Gastrocnemius medialis (tissue), 4 donors: ENCODE measurements around the gene CNKSR1. TPM values are rescaled to one million over a fixed set of nuclear protein-coding genes. Genes with fewer than 3 reads are reported as not detected.

ENCODE experiments used
- ATAC-seq, 2 donors: fragments of 150-250 bp; one replicate each; pipeline ENCODE4 v1.9.1; 2016
- DNase-seq, 2 donors: peaks; one replicate each; pipeline ENCODE4 v3.0.0-alpha.2; 2019
- H3K27ac ChIP-seq, 4 donors: fragments of 200-600 bp; sonication (generic); 1 replicate in 1 of 4; 2 replicates in 3 of 4; pipeline ENCODE4 v1.5.1; 2016 to 2018; ENCODE audit warnings: mild to moderate bottlenecking in 2 of 4, moderate library complexity in 1 of 4
- H3K27me3 ChIP-seq, 3 donors: fragments of 200-600 bp; sonication (generic) in 2 of 3; 1 replicate in 1 of 3; 2 replicates in 2 of 3; pipeline versions ENCODE4 v1.5.1 to v1.6.0; 2016 to 2019; ENCODE audit warnings: mild to moderate bottlenecking in 1 of 3, moderate library complexity in 1 of 3
- H3K36me3 ChIP-seq, 2 donors: fragments of 200-600 bp; sonication (generic) in 1 of 2; one replicate each; pipeline ENCODE4 v1.5.1; 2017 to 2018
- H3K4me1 ChIP-seq, 2 donors: fragments of 200-600 bp; sonication (generic) in 1 of 2; one replicate each; pipeline ENCODE4 v1.5.1; 2016 to 2017; ENCODE audit warnings: mild to moderate bottlenecking in 2 of 2
- H3K4me3 ChIP-seq, 4 donors: fragments of 200-600 bp; sonication (generic) in 3 of 4; 1 replicate in 1 of 4; 2 replicates in 3 of 4; pipeline ENCODE4 v1.5.1; 2016 to 2019; ENCODE audit warnings: mild to moderate bottlenecking in 2 of 4
- H3K9me3 ChIP-seq, 3 donors: fragments of 200-600 bp; sonication (generic) in 2 of 3; 1 replicate in 1 of 3; 2 replicates in 2 of 3; pipeline ENCODE4 v1.5.1; 2016 to 2019
- POLR2A ChIP-seq, 2 donors: fragments of 450-650 bp; IDR thresholded peaks; one replicate each; pipeline ENCODE4 v1.6.1; 2017; ENCODE audit warnings: antibody characterized with exemption in 2 of 2, mild to moderate bottlenecking in 2 of 2, moderate library complexity in 2 of 2
- in situ Hi-C, 4 donors: fragments of 200-750 bp; cut with MboI; loops; one replicate each; pipeline versions ENCODE4 v1.15.0 to v1.8.0; 2017; ENCODE audit warnings: low sequenced_read_pairs in 4 of 4
- intact Hi-C: fragments of 100-400 bp; cut with DNase I; formaldehyde crosslinking; loops from one replicate; pipeline ENCODE4 v1.15.1; 2023; ENCODE audit warnings: low total_unique reads
- total RNA-seq, 4 donors: library from RNA; depleted of rRNA; stranded (reverse); fragments of >200 nt; gene quantifications; one replicate each; pipeline versions ENCODE4 v1.1.0 to v1.2.3, GENCODE V29; 2016
- TF ChIP-seq, protein P1 (sequence below), 5 experiments: fragments of 450-650 bp in 3 of 5; fragments of 200-600 bp in 2 of 5; sonication (generic) in 2 of 5; IDR thresholded peaks in 4 of 5; conservative IDR thresholded peaks in 1 of 5; 1 replicate in 4 of 5; 2 replicates in 1 of 5; pipeline ENCODE4 v1.5.1; 2016 to 2019; ENCODE audit warnings: antibody characterized with exemption in 5 of 5, mild to moderate bottlenecking in 3 of 5, moderate library complexity in 3 of 5

Gene CNKSR1
- total RNA-seq, 4 donors from 2014 or later = 23.7 to 50.6 (median 44.6) TPM

DNA sequence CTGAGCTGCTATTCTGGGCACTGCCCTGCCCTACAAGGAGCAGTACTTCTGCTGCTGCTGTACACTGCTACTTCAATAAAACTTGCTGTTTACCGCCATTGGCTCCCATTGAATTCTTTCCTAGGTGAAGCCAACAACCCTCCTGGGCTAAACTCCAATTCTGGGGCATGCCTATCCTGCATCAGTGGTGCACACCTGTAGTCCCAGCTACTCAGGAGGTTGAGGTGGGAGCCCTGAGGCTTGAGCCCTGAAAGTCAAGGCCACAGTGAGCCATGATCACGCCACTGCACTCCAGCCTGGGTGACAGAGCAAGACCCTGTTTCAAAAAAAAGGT is 44.5 kb upstream of the CNKSR1 start:
- in situ Hi-C loops = loop anchor here in 1 of 4 donors (25.0 kb wide), 1 partner anchor 246 kb away; the partner anchor contains the start of gene PAQR7
- intact Hi-C loops = no loop called here
- no peak for TF ChIP-seq POLR2A (IDR thresholded peaks at IDR 0.05)
- TF ChIP-seq, protein P1, sequence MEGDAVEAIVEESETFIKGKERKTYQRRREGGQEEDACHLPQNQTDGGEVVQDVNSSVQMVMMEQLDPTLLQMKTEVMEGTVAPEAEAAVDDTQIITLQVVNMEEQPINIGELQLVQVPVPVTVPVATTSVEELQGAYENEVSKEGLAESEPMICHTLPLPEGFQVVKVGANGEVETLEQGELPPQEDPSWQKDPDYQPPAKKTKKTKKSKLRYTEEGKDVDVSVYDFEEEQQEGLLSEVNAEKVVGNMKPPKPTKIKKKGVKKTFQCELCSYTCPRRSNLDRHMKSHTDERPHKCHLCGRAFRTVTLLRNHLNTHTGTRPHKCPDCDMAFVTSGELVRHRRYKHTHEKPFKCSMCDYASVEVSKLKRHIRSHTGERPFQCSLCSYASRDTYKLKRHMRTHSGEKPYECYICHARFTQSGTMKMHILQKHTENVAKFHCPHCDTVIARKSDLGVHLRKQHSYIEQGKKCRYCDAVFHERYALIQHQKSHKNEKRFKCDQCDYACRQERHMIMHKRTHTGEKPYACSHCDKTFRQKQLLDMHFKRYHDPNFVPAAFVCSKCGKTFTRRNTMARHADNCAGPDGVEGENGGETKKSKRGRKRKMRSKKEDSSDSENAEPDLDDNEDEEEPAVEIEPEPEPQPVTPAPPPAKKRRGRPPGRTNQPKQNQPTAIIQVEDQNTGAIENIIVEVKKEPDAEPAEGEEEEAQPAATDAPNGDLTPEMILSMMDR (IDR thresholded peaks at IDR 0.05 in 4 of 5, conservative IDR thresholded peaks at IDR 0.05 in 1 of 5) = no peak
- Histone ChIP-seq H3K27ac (no peak overlapping the region), H3K27me3 (no peaks in the 10 kb centered on the region), H3K36me3 (no peaks in the 10 kb centered on the region), H3K9me3 (no peaks in the 10 kb centered on the region), H3K4me3 (no peak overlapping the region), H3K4me1 (peaks cover 5 to 6% of the 10 kb centered on the region in 2 donors)
- ATAC-seq = no peak
- no peak for DNase-seq

DNA sequence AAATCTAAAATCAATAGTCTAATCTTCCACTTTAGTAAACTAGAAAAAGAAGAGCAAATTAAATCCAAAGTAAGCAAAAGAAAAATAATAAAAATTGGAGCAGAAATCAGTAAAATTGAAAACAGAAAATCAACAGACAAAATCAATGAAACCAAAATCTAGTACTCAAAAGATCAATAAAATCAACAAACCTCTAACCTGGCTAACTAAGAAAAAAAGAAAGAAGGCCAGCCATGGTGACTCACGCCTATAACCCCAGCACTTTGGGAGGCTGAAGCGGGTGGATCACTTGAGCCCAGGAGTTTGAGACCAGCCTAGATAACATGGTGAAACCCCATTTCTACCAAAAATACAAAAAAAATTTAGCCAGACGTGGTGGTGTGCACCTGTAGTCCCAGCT is 42.8 kb upstream of the CNKSR1 start:
- in situ Hi-C loops (loop anchor here in 1 of 4 donors (25.0 kb wide), 1 partner anchor 247 kb away; the partner anchor contains the start of gene PAQR7), intact Hi-C loops (no loop called here)
- H3K4me3 ChIP-seq = no peak overlapping the region
- no peaks in the 10 kb centered on the region for H3K9me3 ChIP-seq
- no peaks in the 10 kb centered on the region for H3K4me1 ChIP-seq
- H3K27ac ChIP-seq = no peak overlapping the region
- no peaks in the 10 kb centered on the region for H3K27me3 ChIP-seq
- no peak for DNase-seq
- ATAC-seq = no peak
- H3K36me3 ChIP-seq = no peaks in the 10 kb centered on the region
- TF ChIP-seq POLR2A (IDR thresholded peaks at IDR 0.05) = no peak
- TF ChIP-seq, protein P1 (IDR thresholded peaks at IDR 0.05 in 4 of 5, conservative IDR thresholded peaks at IDR 0.05 in 1 of 5) = no peak

DNA sequence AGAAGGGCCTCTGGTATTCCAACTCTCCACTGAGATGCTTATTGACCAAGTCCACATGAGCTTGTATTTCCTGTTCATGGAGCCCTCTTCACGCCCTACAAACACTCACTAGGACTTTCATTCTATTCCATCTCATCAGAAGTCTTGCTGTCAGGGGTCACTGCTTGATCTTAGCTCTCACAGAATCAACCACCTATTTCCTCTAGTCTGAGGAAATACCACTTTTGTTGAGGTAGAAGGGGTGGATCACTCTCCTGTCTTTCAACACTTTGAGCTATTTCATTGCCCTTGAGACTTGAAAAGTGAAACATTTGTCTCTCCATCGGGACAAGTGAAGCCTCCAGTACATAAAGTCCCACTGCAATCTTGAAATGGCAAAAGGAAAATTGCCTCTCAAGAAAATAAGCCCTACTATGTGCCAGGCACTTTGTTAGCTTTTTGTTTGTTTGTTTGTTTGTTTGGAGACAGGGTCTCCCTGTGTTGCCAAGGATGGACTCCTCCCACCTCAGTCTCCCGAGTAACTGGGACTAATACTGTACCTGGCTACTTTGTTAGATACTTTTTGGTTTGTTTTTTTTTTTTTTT is 38.2 kb upstream of the CNKSR1 start:
- in situ Hi-C loops = loop anchor here in 1 of 4 donors (25.0 kb wide), 1 partner anchor 252 kb away; the partner anchor contains the start of gene PAQR7

DNA sequence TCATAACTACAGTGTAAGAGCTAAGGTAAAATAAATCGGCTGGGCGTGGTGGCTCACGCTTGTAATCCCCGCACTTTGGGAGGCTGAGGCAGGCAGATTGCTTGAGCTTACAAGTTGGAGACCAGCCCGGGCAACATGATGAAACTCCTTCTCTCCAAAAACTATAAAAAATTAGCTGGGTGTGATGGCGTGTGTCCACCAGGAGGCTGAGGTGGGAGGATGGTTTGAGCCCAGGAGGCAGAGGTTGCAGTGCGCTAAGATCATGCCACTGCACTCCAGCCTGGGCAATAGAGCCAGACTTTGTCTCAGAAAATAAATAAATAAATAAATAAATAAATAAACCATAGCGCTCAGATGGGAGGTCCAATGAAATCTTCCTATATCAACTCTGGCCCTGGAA is 35.1 kb upstream of the CNKSR1 start:
- H3K27me3 ChIP-seq = no peaks in the 10 kb centered on the region
- TF ChIP-seq, protein P1 (IDR thresholded peaks at IDR 0.05 in 4 of 5, conservative IDR thresholded peaks at IDR 0.05 in 1 of 5) = no peak
- no peak for TF ChIP-seq POLR2A (IDR thresholded peaks at IDR 0.05)
- in situ Hi-C loops = loop anchor here in 1 of 4 donors (10.0 to 25.0 kb wide), 2 partner anchors 107 to 255 kb away; partner anchors contain the start of gene PAQR7

More for the DNA sequence above, 38.2 kb upstream of the CNKSR1 start:
- Histone ChIP-seq H3K36me3 (no peaks in the 10 kb centered on the region), H3K9me3 (no peaks in the 10 kb centered on the region), H3K4me3 (no peak overlapping the region), H3K27ac (no peak overlapping the region), H3K27me3 (no peaks in the 10 kb centered on the region), H3K4me1 (no peaks in the 10 kb centered on the region)
- no peak for TF ChIP-seq POLR2A (IDR thresholded peaks at IDR 0.05)
- TF ChIP-seq, protein P1 (IDR thresholded peaks at IDR 0.05 in 4 of 5, conservative IDR thresholded peaks at IDR 0.05 in 1 of 5) = no peak
- intact Hi-C loops = no loop called here
- DNase-seq (no peak), ATAC-seq (no peak)

More for the DNA sequence above, 35.1 kb upstream of the CNKSR1 start:
- Histone ChIP-seq H3K4me3 (no peak overlapping the region), H3K4me1 (peaks cover 0 to 9% of the 10 kb centered on the region in 2 donors), H3K36me3 (no peaks in the 10 kb centered on the region), H3K27ac (no peak overlapping the region), H3K9me3 (no peaks in the 10 kb centered on the region)
- intact Hi-C loops = no loop called here
- DNase-seq (no peak), ATAC-seq (no peak)
